Lung (tissue), 12 donors: Measurements from ENCODE around the gene FARP1. TPM values are rescaled to one million over a fixed set of nuclear protein-coding genes. Genes with fewer than 3 reads are reported as not detected.
A peak's percentile ranks its signal among the peaks of the same experiment; 100 is the strongest.

Experiments used
- ATAC-seq: fragments of 200-7000 bp; cut with Tn5 transposase; one replicate; pipeline ENCODE4 v1.9.1; 2020; ENCODE audit warnings: moderate number of reproducible peaks; ENCODE audit not compliant: insufficient read depth, low FRiP score
- DNase-seq, 3 donors: peaks; one replicate each; pipeline ENCODE4 v3.0.0-alpha.2; 2013 to 2017
- H3K27ac ChIP-seq, 2 donors: one replicate each; pipeline ENCODE4 v1.5.1; 2013; ENCODE audit warnings: mild to moderate bottlenecking in 2 of 2, moderate library complexity in 2 of 2, control low read depth in 1 of 2, inconsistent platforms in 1 of 2, low read depth in 1 of 2, low read length in 1 of 2
- H3K27me3 ChIP-seq, 3 donors: one replicate each; pipeline ENCODE4 v1.5.1; 2013; ENCODE audit warnings: low read length in 2 of 3; ENCODE audit not compliant: control insufficient read depth in 3 of 3, insufficient read depth in 3 of 3
- H3K36me3 ChIP-seq, 4 donors: one replicate each; pipeline ENCODE4 v1.5.1; 2013; ENCODE audit warnings: low read length in 4 of 4, mild to moderate bottlenecking in 1 of 4, moderate library complexity in 1 of 4; ENCODE audit not compliant: control insufficient read depth in 4 of 4, insufficient read depth in 4 of 4
- H3K4me1 ChIP-seq, 5 donors: one replicate each; pipeline ENCODE4 v1.5.1; 2013; ENCODE audit warnings: low read length in 5 of 5, mild to moderate bottlenecking in 2 of 5, moderate library complexity in 1 of 5; ENCODE audit not compliant: control insufficient read depth in 5 of 5, insufficient read depth in 5 of 5
- H3K4me3 ChIP-seq: one replicate; pipeline ENCODE4 v1.5.1; 2013; ENCODE audit warnings: mild to moderate bottlenecking, control low read depth, moderate library complexity
- H3K9ac ChIP-seq, 2 donors: one replicate each; pipeline ENCODE4 v1.5.1; 2013; ENCODE audit warnings: low read length in 2 of 2, control low read depth in 1 of 2; ENCODE audit not compliant: insufficient read depth in 1 of 2
- H3K9me3 ChIP-seq, 4 donors: one replicate each; pipeline ENCODE4 v1.5.1; 2013; ENCODE audit warnings: low read length in 3 of 4, mild to moderate bottlenecking in 1 of 4, moderate library complexity in 1 of 4; ENCODE audit not compliant: control insufficient read depth in 4 of 4, insufficient read depth in 3 of 4
- CTCF ChIP-seq: IDR thresholded peaks from 2 replicates; pipeline ENCODE4 v1.5.1; 2012; ENCODE audit warnings: mild to moderate bottlenecking; ENCODE audit errors: control extremely low read depth, extremely low read depth
- WGBS, 2 donors: extraction: QIAGEN DNeasy Blood & Tissue Kit; methylation state at CpG; one replicate each; pipeline ENCODE4 v1.1.7; 2013; 5-methylcytosine and 5-hydroxymethylcytosine counted together
- polyA plus RNA-seq, 2 donors: library from polyadenylated mRNA; stranded (reverse); fragments of 200-250 nt; gene quantifications; one replicate each; pipeline ENCODE4 v1.2.1, GENCODE V29; 2013
- total RNA-seq, 2 donors: library from RNA; depleted of rRNA in 1 of 2; stranded (reverse); fragments of >200 nt in 1 of 2; gene quantifications; one replicate each; pipeline ENCODE4 v1.2.1, GENCODE V29; 2014 to 2021
- donor health status: control.
- donor health status: control.
- donor health status: Bipolar disorder and iron deficiency.
- donor health status: healthy.
- donor health status: DM: yes; HTN: yes; CAD: no.

The FARP1 gene
- total and polyA plus RNA-seq, 4 donors, result 20.8 to 102 (median 54.4) TPM

DNA sequence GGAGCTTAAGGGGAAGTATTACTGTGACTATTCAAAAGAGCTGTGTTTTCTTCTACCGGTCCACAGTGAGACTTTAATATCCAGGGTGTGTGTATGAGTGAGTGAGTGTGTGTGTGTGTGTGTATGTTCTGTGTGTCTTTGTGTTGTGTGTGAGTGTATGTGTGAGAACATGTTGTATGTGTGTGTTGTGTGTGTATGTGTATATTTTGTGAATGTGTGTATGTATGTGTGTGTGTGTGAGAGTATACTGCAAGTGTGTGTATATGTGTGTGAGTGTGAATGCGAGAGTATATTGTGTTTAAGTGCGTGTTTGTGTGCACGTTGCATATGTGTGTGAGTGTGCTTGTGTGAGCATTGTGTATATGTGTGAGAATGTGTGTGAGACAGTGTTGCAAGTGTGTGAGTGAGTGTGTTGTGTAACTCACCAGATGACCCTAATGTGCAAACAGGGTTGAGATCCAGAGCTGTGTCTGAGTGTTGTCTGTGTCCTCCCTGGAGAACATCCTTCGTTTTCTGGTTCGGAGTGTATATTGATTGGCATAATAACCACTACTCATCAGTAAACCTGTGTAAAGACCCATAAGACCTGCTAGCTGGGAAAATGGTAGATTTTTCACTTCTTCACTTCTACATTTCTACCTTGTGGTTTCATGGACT is 135.3 kb downstream of the FARP1 start:
- DNase-seq (no peak), ATAC-seq (no peak)
- WGBS, 2 donors, result 90 to 91% methylated on average over 6 of the region's 6 CpGs
- Histone ChIP-seq H3K27me3 (no peaks in the 10 kb centered on the region), H3K27ac (no peak overlapping the region), H3K4me1 (peaks cover 0 to 32% (median 19%) of the 10 kb centered on the region in 5 donors), H3K9ac (no peak overlapping the region), H3K4me3 (no peak overlapping the region), H3K9me3 (no peaks in the 10 kb centered on the region), H3K36me3 (no peaks in the 10 kb centered on the region)
- no peak for TF ChIP-seq CTCF

- Histone ChIP-seq H3K4me3 (no peak overlapping the region), H3K27me3 (no peaks in the 10 kb centered on the region), H3K36me3 (no peaks in the 10 kb centered on the region), H3K4me1 (peaks cover 0 to 21% (median 11%) of the 10 kb centered on the region in 5 donors), H3K27ac (peak overlapping the region in 1 of 2 donors; percentile 3), H3K9ac (peak overlapping the region in 1 of 2 donors; percentile 13), H3K9me3 (no peaks in the 10 kb centered on the region)
- no peak for TF ChIP-seq CTCF
- no peak for ATAC-seq
- no peak for DNase-seq
- WGBS, 2 donors, result 73 to 76% methylated on average over 13 of the region's 13 CpGs
Measured at GRCh38 chr13:98279473-98280175, 136.7 kb downstream of the FARP1 start.

GRCh38 chr13:98280176-98280510 is 137.2 kb downstream of the FARP1 start:
- no peak for DNase-seq
- peak overlapping the region in 1 of 2 donors; percentile 13 for H3K9ac ChIP-seq
- no peak overlapping the region for H3K4me3 ChIP-seq
- ATAC-seq, result no peak
- no peak overlapping the region for H3K27ac ChIP-seq
- H3K4me1 ChIP-seq, result peaks cover 0 to 16% (median 13%) of the 10 kb centered on the region in 5 donors
- no peak for TF ChIP-seq CTCF
- no peaks in the 10 kb centered on the region for H3K9me3 ChIP-seq
- no peaks in the 10 kb centered on the region for H3K27me3 ChIP-seq
- no peaks in the 10 kb centered on the region for H3K36me3 ChIP-seq
- 37 to 51% methylated on average over 10 of the region's 10 CpGs for WGBS, 2 donors
